Kasumi-1 (cell line): Measurements from ENCODE around the gene HLA-DRA.

Experiments used
- DNase-seq, 2 experiments: peaks; one replicate each; lab custom pipeline; 2025; lab: John Stamatoyannopoulos, UW

Gene HLA-DRA

GRCh38 chr6:32439602-32440214 is at the start of gene HLA-DRA:
Gene HLA-DRA, plus strand, starts transcription at chr6:32439887. Its CDS starts 64 bp downstream, at chr6:32439951.
- peak; percentile 28 to 66 for DNase-seq

- DNase-seq, result no peak
These were observed 48.2 kb upstream of the HLA-DRA start for GRCh38 chr6:32391505-32391904.

- no peak for DNase-seq
These were observed 45.8 kb upstream of the HLA-DRA start for GRCh38 chr6:32393665-32394420.

DNA sequence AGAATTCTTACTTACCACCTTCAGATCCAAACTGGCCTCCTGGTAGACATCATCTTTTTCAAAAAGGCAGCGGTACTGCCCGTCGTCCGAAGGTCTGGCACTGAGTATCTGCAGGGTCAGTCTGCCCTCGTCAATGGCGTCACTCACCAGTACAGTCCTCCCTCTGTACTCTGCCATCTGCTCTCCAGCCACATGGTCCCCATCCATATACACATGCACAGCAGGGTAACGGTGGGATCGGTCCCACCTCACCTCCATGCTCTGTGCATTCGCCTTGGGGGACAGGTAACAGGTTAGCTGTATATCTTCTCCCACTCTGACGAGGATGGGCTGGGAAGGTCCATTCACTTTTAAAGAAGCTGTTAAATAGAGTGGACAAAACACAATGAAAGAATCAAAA is 43.7 kb upstream of the HLA-DRA start:
- DNase-seq, result no peak

- no peak for DNase-seq
These were observed 42.3 kb upstream of the HLA-DRA start for GRCh38 chr6:32397252-32397920.

- no peak for DNase-seq
These were observed 38.3 kb upstream of the HLA-DRA start for GRCh38 chr6:32401284-32401963.

- DNase-seq, result no peak
These were observed 36.9 kb upstream of the HLA-DRA start for GRCh38 chr6:32402812-32403211.

- DNase-seq, result no peak
These were observed 34.0 kb upstream of the HLA-DRA start for GRCh38 chr6:32405656-32406055.

GRCh38 chr6:32406197-32406596 is 33.5 kb upstream of the HLA-DRA start:
- DNase-seq, result no peak

DNA sequence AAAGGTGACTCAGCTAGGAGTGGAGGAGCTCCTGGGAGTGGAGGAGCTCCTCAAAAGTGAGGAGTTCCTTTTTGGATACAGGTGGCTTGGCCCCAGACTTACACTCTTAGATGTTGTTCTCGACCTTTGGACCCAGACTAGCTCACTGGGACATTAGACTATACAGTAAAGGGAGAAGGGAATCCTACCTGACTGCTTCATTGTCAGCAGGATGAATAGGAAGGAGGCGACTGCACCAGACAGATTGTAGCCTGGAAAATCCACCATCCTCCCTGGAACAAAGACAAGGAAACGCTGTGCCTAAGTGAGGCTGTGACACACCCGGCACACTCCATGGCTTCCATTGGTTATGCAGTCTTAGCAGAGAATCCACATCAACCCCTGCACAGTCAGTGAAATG is 32.8 kb upstream of the HLA-DRA start, which contains the start of gene BTNL2:
TSS of gene BTNL2 (minus strand) at position 325 of the 400 bp plus-strand sequence. CDS start at position 267, 58 bp downstream.
- DNase-seq, result no peak

GRCh38 chr6:32410906-32411305 is 28.8 kb upstream of the HLA-DRA start:
- DNase-seq, result no peak

GRCh38 chr6:32411566-32412327 is 27.9 kb upstream of the HLA-DRA start:
- no peak for DNase-seq

DNA sequence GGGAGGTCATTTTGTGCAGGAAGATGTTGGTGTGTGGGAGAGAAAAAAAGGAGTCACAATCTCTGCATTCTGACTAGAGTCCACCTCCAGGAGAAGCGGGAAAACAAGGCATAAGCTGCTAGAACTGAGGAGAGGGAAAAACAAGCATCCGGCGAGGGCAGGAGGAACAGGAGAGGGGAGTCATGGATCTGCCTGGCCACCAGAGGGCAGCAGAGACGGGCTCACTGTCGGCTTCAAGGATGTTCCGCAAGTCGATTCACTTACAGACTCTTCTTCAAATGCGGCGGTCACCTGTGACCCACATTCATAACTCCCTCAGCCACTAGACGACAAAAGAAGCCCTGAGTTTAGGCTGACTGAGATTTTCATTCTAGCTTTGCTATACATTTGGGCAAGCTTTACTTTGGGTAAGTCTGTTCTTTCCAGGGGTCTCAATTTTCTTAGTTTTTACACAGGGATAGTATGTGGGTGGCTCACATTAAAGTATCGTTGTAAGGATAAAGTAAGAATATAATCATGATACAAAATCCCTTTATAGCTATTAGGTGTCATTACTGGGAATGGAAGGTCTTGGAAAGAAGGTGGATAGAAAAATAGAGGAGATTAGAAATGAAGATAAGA is 26.1 kb upstream of the HLA-DRA start:
- peak; percentile 66 to 70 for DNase-seq

GRCh38 chr6:32415521-32416019 is 24.1 kb upstream of the HLA-DRA start:
- DNase-seq, result peak; percentile 75 to 80

DNA sequence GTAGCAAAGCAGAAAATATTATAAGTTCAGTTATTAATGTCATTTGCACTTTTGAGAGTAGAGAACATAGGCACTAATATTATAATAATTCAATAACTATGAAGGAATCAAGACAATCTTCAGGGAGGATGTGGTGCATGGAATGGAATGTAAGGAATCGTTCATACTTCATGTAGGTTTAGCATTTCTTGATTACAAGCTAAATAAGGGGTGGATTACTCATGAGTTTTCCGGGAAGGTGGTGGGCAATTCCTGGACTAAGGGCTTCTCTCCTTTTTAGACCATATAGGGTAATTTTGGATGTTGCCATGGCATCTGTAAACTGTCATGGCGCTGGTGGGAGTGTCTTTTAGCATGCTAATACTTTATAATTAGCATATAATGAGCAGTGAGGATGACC is 23.7 kb upstream of the HLA-DRA start:
- DNase-seq, result no peak

- no peak for DNase-seq
These were observed 14.9 kb upstream of the HLA-DRA start for GRCh38 chr6:32424589-32425300.

- DNase-seq, result no peak
These were observed 13.3 kb upstream of the HLA-DRA start for GRCh38 chr6:32426338-32426737.

- no peak for DNase-seq
These were observed 12.5 kb upstream of the HLA-DRA start for GRCh38 chr6:32427218-32427617.

DNA sequence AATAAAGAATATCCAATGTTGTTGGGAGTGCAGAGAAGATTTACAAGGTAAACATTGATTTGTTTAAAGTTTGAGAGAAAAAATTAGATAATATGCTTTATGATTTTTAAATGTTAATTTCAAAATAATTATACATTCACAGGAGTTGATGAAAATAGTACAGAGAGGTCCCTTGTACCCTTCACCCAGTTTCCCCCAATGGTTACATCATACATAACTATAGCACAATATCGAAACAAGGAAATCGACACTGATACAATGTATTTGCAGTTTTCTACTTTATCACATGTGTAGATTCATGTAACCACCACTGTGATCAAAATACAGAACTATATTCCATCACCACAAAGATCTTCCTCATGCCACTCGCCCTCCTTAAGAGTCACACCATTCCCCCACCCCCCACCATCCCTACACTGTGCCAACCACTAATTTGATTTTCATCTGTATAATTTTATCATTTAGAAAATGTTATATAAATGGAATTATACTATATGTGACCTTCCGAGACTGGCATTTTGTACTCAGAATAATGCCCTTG is 11.7 kb upstream of the HLA-DRA start:
- DNase-seq, result no peak

DNA sequence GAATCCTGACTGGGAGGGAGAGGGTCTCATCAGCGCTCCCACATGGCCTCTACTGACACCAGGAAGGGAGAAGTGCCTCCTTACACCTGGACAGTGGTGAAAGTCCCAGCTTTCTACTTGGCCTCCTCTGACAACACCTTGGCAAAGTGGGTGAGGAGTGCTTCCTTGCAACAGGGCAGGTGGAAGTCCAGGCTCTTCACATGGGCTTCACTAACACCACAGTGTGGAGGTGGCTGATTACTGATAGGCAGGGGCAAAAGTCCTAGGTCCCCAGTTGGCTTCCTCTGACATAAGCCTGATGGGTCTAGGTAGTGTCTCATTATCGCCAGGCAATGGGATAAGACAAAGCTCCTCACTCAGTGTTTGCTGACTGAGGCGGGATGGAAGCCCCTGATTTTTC is 9.5 kb upstream of the HLA-DRA start:
- DNase-seq, result no peak
